Urothelium cell line (cell line): ENCODE results near the gene C21orf58.

Experiments used
- DNase-seq: peaks from one replicate; pipeline ENCODE4 v3.0.0; 2011; ENCODE audit warnings: low spot score, mixed read lengths
- FAIRE-seq: peaks from 2 replicates; lab custom pipeline; 2011; peaks lifted over from hg19 to GRCh38; lab: Jason Lieb, UNC

C21orf58 gene

DNA sequence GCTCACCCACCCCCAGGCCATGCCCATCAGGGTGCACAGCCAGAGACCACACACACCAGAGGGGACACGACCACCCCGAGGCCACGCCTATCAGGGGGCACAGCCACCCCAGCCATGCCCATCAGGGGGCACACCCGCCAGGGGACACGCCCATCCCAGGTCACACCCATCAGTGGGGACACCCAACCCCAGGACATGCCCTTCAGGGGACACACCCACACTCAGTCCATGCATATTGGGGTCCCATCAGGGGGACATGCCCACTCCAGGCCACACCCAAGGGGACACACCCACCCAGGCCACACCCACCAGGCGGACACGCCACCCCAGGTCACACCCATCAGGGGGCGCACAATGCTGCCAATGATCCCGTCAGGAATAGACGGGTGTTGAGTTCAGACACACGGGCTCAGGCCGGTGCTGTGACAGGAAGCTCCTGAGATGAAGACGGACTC, 59.0 kb downstream of the C21orf58 start:
- DNase-seq: no peak
- FAIRE-seq: no peak

DNA sequence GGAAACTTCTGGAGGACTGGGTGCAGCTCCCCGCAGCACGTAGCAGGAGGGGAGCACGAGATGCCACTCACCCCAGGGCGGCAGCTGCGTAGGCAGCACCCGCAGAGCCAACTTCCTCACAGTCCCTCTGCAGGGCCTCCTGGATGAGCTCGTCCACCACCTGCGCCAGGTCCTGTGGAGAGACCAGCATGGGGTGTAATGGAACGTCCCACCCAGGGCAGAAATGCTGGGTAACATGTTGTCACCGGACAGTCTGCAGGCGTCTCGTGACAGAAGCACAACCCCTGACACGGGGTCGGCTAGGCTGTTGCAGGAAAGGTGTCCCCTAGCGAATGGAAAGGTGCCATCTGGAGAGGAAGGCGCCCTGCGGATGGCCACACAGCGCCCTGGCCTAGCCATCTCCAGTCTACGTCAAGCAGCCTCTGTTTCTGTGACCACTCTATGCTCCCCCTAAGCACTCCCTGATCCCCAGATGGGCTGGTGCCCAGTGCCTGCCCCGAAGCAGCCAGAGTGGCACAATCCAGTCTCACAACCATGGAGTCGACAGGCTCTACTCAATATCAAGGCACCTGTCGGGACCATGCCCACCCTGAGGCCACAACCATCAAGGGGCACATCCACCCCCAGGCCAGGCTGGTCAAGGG, 59.5 kb downstream of the C21orf58 start:
- FAIRE-seq (no peak), DNase-seq (no peak)

DNA sequence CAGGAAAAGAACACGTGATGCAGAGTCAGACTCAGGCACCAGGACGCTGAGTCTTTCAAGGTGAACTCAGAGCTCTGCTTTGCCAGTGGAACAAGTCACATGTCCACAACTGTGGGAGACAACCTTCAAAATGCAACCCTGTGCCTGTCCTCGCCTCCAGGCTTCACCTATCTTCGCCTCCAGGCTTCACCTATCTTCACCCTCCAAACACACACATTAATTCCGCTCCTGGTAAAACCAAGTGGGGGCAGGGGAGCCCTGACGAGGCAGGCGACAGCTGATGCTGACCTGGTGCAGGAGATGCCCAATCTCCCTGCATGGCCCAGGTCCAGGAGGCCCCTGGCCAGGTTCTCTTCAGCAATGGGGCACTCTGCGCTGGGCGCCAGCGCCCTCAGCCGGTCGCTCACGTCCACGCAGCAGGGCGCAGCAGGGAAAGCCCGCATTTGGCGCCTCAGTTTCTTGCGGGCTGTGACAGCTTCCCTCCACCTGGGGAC, 67.1 kb downstream of the C21orf58 start:
- no peak for FAIRE-seq
- DNase-seq: no peak

DNA sequence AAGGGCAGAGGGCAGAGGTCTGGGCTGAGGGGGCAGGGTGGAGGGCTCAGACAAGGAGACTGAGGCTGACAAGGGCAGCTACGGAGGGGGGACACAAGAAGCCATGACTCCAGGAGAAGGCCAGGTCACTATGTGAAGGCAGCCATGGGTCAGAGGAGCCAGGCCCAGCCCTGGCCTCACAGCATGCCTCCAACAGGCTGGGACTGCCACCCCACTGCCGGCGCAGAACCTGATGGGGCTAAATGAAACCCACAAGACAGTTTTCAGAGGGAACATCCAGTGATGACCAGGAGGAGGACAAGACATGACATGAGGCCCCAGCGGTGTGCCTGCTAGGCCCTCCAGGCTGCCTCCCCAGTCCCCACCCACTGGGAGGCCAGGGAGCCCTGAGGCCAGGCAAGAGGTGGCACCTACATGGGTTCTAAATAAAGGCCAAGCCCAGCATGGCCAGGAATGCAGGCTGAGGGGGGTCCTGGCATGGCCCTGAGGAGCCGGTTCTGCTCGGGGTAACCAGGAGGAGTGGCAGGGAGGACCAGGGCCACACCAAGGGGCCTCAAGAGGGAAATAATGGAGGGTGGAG, 67.8 kb downstream of the C21orf58 start:
- no peak for FAIRE-seq
- DNase-seq: no peak

DNA sequence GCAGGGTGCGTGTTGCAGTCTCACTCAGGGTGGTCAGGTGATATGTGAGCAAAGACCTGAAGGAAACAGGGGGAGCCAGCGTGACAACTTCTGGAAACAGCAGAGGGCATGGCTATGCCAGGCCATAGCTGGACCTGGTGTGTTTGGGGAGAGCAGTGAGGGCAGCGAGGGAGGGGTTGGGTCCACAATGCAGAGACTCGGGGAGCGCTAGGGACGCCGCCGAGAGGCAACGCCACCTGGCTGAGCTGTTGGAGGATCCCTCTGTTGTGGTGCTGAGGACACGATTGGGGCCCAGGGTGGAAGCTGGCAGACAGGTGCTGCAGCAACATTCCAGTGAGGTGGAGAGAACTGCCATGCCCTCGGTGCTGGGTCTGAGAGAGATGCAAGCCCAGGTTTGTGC, 68.5 kb downstream of the C21orf58 start:
- DNase-seq (no peak), FAIRE-seq (no peak)

DNA sequence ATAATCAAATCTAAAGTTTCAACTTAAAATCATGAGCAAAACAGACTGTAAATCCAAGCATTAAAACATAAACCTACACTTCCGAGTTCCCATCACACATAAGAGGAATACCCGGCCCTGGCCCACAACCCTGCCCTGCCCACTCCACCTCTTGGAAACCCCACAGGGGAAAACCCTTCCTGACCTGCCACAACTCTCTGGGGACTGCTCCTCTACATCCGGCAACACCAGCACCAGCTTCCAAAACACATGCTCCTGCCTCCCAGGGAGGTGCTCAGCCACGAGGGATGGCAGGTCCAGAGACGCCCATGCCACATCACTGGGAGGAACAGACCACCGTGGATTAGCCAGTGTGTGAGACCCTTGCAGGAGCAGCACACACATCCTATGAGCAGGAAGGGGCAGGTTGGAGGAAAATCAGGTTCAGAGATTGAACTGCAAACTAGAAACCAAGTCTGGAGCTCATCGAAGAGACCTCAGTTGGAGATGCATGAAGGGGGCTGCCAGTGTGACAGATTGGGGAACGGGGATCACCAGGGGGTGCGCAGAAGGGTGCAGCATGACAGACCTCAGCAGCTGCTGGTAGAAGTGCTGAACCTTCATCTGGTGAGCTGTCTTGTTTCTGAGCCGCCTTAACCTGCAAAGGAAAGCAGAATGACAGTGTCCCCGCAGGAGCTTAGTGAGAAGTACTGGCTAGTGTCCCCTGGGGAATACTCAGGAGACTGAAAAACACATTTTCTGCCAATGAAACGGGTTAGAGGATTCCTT, 69.3 kb downstream of the C21orf58 start:
- DNase-seq: no peak
- no peak for FAIRE-seq

DNA sequence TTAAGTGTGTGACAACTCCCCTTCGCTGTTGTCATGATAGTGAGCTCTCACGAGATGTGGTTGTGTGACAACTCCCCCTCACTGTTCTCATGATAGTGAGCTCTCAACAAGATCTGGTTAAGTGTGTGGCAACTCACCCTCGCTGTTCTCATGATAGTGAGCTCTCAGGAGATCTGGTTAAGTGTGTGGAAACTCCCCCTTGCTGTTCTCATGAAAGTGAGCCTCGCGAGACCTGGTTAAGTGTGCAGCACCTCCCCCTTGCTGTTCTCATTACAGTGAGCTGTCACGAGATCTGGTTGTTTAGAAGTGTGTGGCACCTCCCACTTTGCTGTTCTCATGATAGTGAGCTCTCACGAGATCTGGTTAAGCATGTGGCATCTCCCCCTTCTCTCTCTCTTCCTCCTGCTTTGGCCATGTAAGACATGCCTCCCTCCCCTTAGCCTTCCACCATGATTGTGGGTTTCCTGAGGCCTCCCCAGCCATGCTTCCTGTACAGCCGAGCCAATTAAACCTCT, 70.0 kb downstream of the C21orf58 start:
- no peak for DNase-seq

DNA sequence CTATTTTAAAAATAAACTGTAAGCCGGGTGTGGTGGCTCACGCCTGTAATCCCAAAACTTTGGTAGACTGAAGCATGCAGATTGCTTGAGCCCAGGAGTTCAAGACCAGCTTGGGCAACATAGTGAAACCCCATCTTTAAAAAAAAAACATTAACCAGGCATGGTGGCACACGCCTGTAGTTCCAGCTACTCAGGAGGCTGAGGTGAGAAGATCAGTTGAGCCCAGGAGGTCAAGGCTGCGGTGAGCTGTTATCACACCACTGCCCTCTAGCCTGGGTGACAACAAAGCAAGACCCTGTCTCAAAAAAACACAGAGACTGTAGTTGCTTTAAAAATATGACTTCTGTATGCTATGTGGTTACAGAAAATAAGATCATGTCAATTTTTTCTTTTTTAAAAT, 70.8 kb downstream of the C21orf58 start:
- FAIRE-seq: no peak
- DNase-seq: no peak

More for the DNA sequence above, 70.0 kb downstream of the C21orf58 start:
- FAIRE-seq: no peak
